ENCODE data around the gene CORO1A.
"Not testable (repeated sequence)": the region's sequence is repeated elsewhere in the genome, so short reads cannot be mapped to it uniquely, and the experiment has no call there.

Gene CORO1A

GRCh38 chr16:30173054-30173453 is 10.3 kb upstream of the CORO1A start:
- DNase-seq: no peak

- not testable (repeated sequence) for DNase-seq
Measured at GRCh38 chr16:30176876-30177275, 6.5 kb upstream of the CORO1A start.

- no peak for DNase-seq
Measured at GRCh38 chr16:30179195-30179594, 4.2 kb upstream of the CORO1A start.

- no peak for DNase-seq
Measured at GRCh38 chr16:30179931-30180330, 3.5 kb upstream of the CORO1A start.

GRCh38 chr16:30180741-30181140 is 2.7 kb upstream of the CORO1A start:
- DNase-seq: no peak

GRCh38 chr16:30184096-30184890 is 891 bp downstream of the CORO1A start:
- peak; percentile 7 for DNase-seq

GRCh38 chr16:30184891-30185682 is 1.7 kb downstream of the CORO1A start:
- no peak for DNase-seq

- DNase-seq: no peak
Measured at GRCh38 chr16:30185683-30186421, 2.5 kb downstream of the CORO1A start.

GRCh38 chr16:30186444-30186781 is 3.0 kb downstream of the CORO1A start:
- no peak for DNase-seq

GRCh38 chr16:30186782-30187555 is 3.6 kb downstream of the CORO1A start:
- no peak for DNase-seq

GRCh38 chr16:30187556-30187865 is 4.1 kb downstream of the CORO1A start:
- DNase-seq: no peak

GRCh38 chr16:30187971-30188561 is 4.7 kb downstream of the CORO1A start:
- DNase-seq: no peak

GRCh38 chr16:30191158-30191557 is 7.8 kb downstream of the CORO1A start:
- not testable (repeated sequence) for DNase-seq

- not testable (repeated sequence) for DNase-seq
Measured at GRCh38 chr16:30193098-30193497, 9.7 kb downstream of the CORO1A start.

- not testable (repeated sequence) for DNase-seq
Measured at GRCh38 chr16:30193615-30194014, 10.2 kb downstream of the CORO1A start, which contains the start of the genes BOLA2B and SLX1A. Gene BOLA2B, minus strand, starts transcription at chr16:30193666. Its CDS starts 71 bp downstream, at chr16:30193595. Gene SLX1A, plus strand, starts transcription at chr16:30193875. Its CDS starts 210 bp downstream, at chr16:30194085.

- not testable (repeated sequence) for DNase-seq
Measured at GRCh38 chr16:30194172-30194925, 10.9 kb downstream of the CORO1A start.

GRCh38 chr16:30197001-30197400 is 13.6 kb downstream of the CORO1A start:
- not testable (repeated sequence) for DNase-seq

GRCh38 chr16:30199049-30199448 is 15.6 kb downstream of the CORO1A start, which contains the start of gene SULT1A3:
Gene SULT1A3, plus strand, starts transcription at chr16:30199255. Its CDS starts 1,474 bp downstream, at chr16:30200729.
- DNase-seq: not testable (repeated sequence)

- DNase-seq: not testable (repeated sequence)
Measured at GRCh38 chr16:30199608-30200343, 16.4 kb downstream of the CORO1A start.

- DNase-seq: not testable (repeated sequence)
Measured at GRCh38 chr16:30205541-30206236, 22.3 kb downstream of the CORO1A start.

Measured in NCI-H1436 (cell line).